ENCODE results near the gene SEM1. TPM values are rescaled to one million over a fixed set of nuclear protein-coding genes. Genes with fewer than 3 reads are reported as not detected.
"Not testable (repeated sequence)": the region's sequence is repeated elsewhere in the genome, so short reads cannot be mapped to it uniquely, and the experiment has no call there.

Gene SEM1
- total and polyA plus RNA-seq, 12 donors, result 41.4 to 176 (median 53.8) TPM

DNA sequence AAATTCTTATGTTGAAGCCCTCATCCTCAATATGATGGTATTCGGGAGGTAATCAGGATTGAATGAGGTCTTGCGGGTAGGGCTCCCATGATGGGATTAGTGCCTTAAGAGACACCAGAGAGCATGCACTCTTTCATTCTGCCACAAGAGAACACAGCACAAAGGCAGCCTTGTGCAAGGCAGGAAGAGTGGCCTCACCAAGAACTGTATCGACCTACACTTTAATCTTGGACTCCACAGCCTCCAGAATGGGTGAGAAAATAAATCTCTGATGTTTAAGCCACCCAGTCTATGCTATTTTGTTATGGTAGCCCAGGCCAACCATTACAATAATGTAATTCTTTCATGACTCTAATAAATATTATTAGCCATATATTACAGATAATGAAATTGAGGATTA, 8.4 kb downstream of the SEM1 start:
- intact Hi-C loops (cut with DNase I), result loop anchor here in 2 of 10 donors (10.0 kb wide), 1 partner anchor 286 kb away; no protein-coding TSS in a partner anchor
- TF ChIP-seq, protein P1, sequence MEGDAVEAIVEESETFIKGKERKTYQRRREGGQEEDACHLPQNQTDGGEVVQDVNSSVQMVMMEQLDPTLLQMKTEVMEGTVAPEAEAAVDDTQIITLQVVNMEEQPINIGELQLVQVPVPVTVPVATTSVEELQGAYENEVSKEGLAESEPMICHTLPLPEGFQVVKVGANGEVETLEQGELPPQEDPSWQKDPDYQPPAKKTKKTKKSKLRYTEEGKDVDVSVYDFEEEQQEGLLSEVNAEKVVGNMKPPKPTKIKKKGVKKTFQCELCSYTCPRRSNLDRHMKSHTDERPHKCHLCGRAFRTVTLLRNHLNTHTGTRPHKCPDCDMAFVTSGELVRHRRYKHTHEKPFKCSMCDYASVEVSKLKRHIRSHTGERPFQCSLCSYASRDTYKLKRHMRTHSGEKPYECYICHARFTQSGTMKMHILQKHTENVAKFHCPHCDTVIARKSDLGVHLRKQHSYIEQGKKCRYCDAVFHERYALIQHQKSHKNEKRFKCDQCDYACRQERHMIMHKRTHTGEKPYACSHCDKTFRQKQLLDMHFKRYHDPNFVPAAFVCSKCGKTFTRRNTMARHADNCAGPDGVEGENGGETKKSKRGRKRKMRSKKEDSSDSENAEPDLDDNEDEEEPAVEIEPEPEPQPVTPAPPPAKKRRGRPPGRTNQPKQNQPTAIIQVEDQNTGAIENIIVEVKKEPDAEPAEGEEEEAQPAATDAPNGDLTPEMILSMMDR (IDR thresholded peaks at IDR 0.05), result no peak
- peaks cover 0 to 52% (median 8%) of the 10 kb centered on the region in 9 donors for H3K4me1 ChIP-seq
- no peaks in the 10 kb centered on the region for H3K27me3 ChIP-seq
- H3K9me3 ChIP-seq, result no peaks in the 10 kb centered on the region
- no peak overlapping the region for H3K4me3 ChIP-seq
- peaks cover 0 to 25% (median 0%) of the 10 kb centered on the region in 9 donors for H3K36me3 ChIP-seq
- H3K27ac ChIP-seq, result no peak overlapping the region
- DNase-seq (no peak), ATAC-seq (no peak)
- WGBS, 2 donors, result 83 to 87% methylated on average over 3 of the region's 3 CpGs

DNA sequence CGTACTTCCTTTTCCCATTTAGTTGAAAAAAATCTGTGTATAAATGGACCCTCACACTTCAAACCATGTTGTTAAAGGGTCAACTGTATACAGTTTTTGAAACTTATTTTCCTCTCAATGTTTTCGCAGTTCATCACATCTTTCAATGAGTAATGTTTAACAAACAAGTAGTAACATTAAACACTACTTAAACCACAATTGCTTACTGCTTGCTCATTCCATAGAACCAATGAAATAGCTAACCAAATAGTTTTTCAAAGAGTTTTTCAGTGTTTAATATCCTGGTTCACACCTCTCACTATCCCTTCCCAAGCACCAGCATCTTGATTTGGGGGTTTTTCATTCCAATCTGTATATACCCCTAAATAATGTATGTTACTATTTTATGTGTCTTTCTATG, 9.1 kb downstream of the SEM1 start:
- DNase-seq (no peak), ATAC-seq (no peak)
- no peak overlapping the region for H3K27ac ChIP-seq
- H3K27me3 ChIP-seq, result no peaks in the 10 kb centered on the region
- WGBS, 2 donors, result 93 to 97% methylated on average over 2 of the region's 2 CpGs
- H3K4me1 ChIP-seq, result peaks cover 0 to 59% (median 15%) of the 10 kb centered on the region in 9 donors
- peaks cover 0 to 20% (median 0%) of the 10 kb centered on the region in 9 donors for H3K36me3 ChIP-seq
- H3K4me3 ChIP-seq, result no peak overlapping the region
- intact Hi-C loops (cut with DNase I), result loop anchor here in 2 of 10 donors (10.0 kb wide), 1 partner anchor 286 kb away; no protein-coding TSS in a partner anchor
- no peaks in the 10 kb centered on the region for H3K9me3 ChIP-seq
- TF ChIP-seq, protein P1 (IDR thresholded peaks at IDR 0.05), result no peak

DNA sequence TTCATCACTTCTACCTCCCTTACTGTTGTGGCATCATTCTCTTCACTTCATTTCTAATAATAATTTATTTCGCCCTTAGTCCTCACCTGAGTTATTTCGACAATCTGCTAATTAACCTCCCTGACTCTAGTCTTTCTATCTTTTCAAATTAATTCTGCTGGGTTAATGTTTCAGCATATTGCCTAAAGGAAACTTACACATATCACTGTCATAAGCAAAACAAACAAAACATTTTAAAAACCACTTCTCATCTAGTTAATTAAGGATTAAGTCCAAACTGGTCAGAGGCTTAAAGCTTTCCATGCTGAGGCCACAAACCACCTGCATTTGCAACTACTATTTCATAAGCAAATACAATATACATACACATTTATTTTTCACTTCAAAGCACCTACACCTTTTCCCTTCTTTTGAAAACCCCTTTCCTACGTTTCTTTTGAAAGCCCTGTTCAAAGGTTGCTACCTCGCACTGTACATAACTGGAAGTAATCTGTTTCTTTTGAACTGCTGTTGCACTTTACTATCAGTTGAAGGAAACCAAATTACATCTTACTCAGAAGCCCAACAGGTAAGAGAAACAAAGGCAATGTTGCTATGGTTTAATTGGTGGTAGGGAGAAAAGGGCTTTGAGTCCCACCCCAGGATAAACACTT, 10.3 kb downstream of the SEM1 start:
- H3K36me3 ChIP-seq, result peaks cover 0 to 12% (median 0%) of the 10 kb centered on the region in 9 donors
- H3K9me3 ChIP-seq, result no peaks in the 10 kb centered on the region
- no peak overlapping the region for H3K27ac ChIP-seq
- DNase-seq (no peak), ATAC-seq (no peak)
- 96 to 97% methylated on average over 4 of the region's 4 CpGs for WGBS, 2 donors
- H3K27me3 ChIP-seq, result no peaks in the 10 kb centered on the region
- intact Hi-C loops (cut with DNase I), result loop anchor here in 2 of 10 donors (10.0 kb wide), 2 partner anchors 285 to 375 kb away; partner anchors contain the start of gene SLC25A13 (in 1 of the 2)
- H3K4me1 ChIP-seq, result peaks cover 0 to 61% (median 26%) of the 10 kb centered on the region in 9 donors
- H3K4me3 ChIP-seq, result no peak overlapping the region
- TF ChIP-seq, protein P1 (IDR thresholded peaks at IDR 0.05), result no peak

DNA sequence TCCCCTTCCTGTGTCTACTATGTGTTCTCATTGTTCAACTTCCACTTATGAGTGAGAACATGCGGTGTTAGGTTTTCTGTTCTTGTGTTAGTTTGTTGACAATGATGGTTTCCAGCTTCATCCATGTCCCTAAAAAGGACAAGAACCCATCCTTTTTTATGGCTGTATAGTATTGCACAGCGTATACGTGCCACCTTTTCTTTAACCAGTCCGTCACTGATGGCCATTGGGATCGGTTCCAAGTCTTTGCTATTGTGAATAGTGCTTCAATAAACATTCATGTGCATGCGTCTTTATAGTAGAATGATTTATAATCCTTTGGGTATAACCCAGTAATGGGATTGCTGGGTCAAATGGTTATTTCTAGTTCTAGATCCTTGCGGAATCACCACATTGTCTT, 11.2 kb downstream of the SEM1 start:
- intact Hi-C loops (cut with DNase I), result loop anchor here in 2 of 10 donors (10.0 kb wide), 2 partner anchors 284 to 374 kb away; partner anchors contain the start of gene SLC25A13 (in 1 of the 2)
- Histone ChIP-seq H3K36me3 (peaks cover 0 to 18% (median 0%) of the 10 kb centered on the region in 9 donors), H3K4me1 (peaks cover 0 to 60% (median 32%) of the 10 kb centered on the region in 9 donors)
- H3K27me3 ChIP-seq, DNase-seq, H3K4me3 ChIP-seq, H3K27ac ChIP-seq, ATAC-seq, H3K9me3 ChIP-seq: not testable (repeated sequence)
- WGBS, 2 donors, result 95 to 96% methylated on average over 7 of the region's 7 CpGs

DNA sequence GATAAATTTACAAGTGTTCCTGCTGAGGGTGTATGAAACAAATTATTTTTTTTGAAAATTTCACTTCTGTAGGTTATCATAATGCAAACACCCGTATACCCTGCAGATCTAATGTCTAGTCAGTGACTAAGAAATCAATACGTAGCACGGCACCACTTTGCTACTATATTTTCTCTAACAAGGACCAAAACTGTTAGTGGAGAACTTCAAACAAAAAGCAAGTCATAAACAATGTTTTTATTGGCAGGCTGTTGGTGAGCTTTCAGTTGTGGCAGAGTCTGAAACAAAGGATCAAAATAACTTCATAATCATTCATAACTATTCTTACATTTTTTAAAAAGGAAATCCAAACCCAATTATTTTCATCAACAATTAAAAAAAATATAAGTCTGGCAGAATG, 11.8 kb downstream of the SEM1 start:
- intact Hi-C loops (cut with DNase I), result loop anchor here in 2 of 10 donors (10.0 kb wide), 2 partner anchors 283 to 373 kb away; partner anchors contain the start of gene SLC25A13 (in 1 of the 2)
- no peaks in the 10 kb centered on the region for H3K9me3 ChIP-seq
- DNase-seq (no peak), ATAC-seq (no peak)
- H3K4me3 ChIP-seq, result no peak overlapping the region
- H3K27me3 ChIP-seq, result no peaks in the 10 kb centered on the region
- TF ChIP-seq, protein P1 (IDR thresholded peaks at IDR 0.05), result no peak
- no peak overlapping the region for H3K27ac ChIP-seq
- WGBS, 2 donors, result 73 to 76% methylated on average over 3 of the region's 3 CpGs
- peaks cover 0 to 58% (median 38%) of the 10 kb centered on the region in 9 donors for H3K4me1 ChIP-seq
- peaks cover 0 to 24% (median 0%) of the 10 kb centered on the region in 9 donors for H3K36me3 ChIP-seq

Data from heart right ventricle (tissue), 16 donors.